Thyroid gland (tissue), 4 donors: Measurements from ENCODE around the gene SUMO3. TPM values are rescaled to one million over a fixed set of nuclear protein-coding genes. Genes with fewer than 3 reads are reported as not detected.

Source experiments
- DNase-seq, 2 donors: peaks; one replicate each; pipeline ENCODE4 v3.0.0-alpha.2; 2019
- H3K27ac ChIP-seq, 3 donors: fragments of 200-600 bp; sonication (generic); 1 replicate in 2 of 3; 2 replicates in 1 of 3; pipeline ENCODE4 v1.5.1; 2016 to 2019; ENCODE audit warnings: mild to moderate bottlenecking in 1 of 3, moderate library complexity in 1 of 3
- H3K27me3 ChIP-seq: fragments of 200-600 bp; sonication (generic); one replicate; pipeline ENCODE4 v1.5.1; 2019
- H3K36me3 ChIP-seq, 2 donors: fragments of 200-600 bp; sonication (generic); one replicate each; pipeline ENCODE4 v1.5.1; 2016 to 2019
- H3K4me1 ChIP-seq, 2 donors: fragments of 200-600 bp; sonication (generic); one replicate each; pipeline ENCODE4 v1.5.1; 2017 to 2019
- H3K4me3 ChIP-seq, 3 donors: fragments of 200-600 bp; sonication (generic); replicated peaks in 1 of 3; 1 replicate in 2 of 3; 2 replicates in 1 of 3; pipeline ENCODE4 v1.5.1; 2016; ENCODE audit warnings: mild to moderate bottlenecking in 1 of 3
- H3K9me3 ChIP-seq: fragments of 200-600 bp; sonication (generic); one replicate; pipeline ENCODE4 v1.5.1; 2017
- POLR2A ChIP-seq, 2 donors: fragments of 450-650 bp; IDR thresholded peaks; one replicate each; pipeline ENCODE4 v1.6.1; 2017; ENCODE audit warnings: antibody characterized with exemption in 2 of 2, mild to moderate bottlenecking in 2 of 2, moderate library complexity in 1 of 2
- WGBS, 2 donors: methylation state at CpG; one replicate each; pipeline ENCODE4 v1.1.5; 2017; 5-methylcytosine and 5-hydroxymethylcytosine counted together
- intact Hi-C: fragments of 100-400 bp; cut with DNase I; formaldehyde crosslinking; loops from one replicate; pipeline ENCODE4 v1.15.1; 2023
- total RNA-seq, 4 donors: library from RNA; depleted of rRNA; stranded (reverse); fragments of >200 nt; gene quantifications; one replicate each; pipeline ENCODE4 v1.2.3, GENCODE V29; 2016
- TF ChIP-seq, protein P1 (sequence below), 6 experiments: fragments of 200-600 bp in 3 of 6; fragments of 450-650 bp in 3 of 6; sonication (generic) in 3 of 6; IDR thresholded peaks; one replicate each; pipeline ENCODE4 v1.5.1; 2016 to 2019; ENCODE audit warnings: antibody characterized with exemption in 6 of 6, mild to moderate bottlenecking in 2 of 6, inconsistent platforms in 1 of 6, moderate library complexity in 1 of 6

SUMO3 gene
- total RNA-seq, 4 donors from 2014 or later, result 65.7 to 127 (median 87.8) TPM

DNA sequence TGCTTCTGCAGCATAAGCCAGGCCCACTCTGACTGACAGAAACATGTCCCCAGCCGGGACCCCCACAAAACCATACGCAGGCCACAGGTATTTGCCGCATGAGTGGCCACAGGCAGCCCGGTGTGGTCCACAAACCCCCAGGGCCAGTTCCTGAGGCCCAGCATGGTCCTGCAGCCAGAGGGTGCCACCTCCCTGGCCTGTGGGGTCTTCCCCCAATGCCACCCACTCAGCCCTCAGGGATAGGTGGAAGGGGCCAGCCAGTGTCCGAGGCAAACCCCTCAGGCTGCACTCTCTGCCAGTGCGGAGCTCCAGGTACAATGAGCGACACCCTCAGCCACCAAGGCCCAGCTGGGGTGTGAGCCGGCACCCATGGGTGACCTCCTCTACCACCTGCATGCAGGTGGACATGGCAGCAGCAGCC is 59.7 kb downstream of the SUMO3 start:
- Histone ChIP-seq H3K27ac (no peak overlapping the region), H3K27me3 (no peaks in the 10 kb centered on the region), H3K36me3 (no peaks in the 10 kb centered on the region), H3K4me3 (no peak overlapping the region), H3K9me3 (no peaks in the 10 kb centered on the region), H3K4me1 (no peaks in the 10 kb centered on the region)
- TF ChIP-seq, protein P1, sequence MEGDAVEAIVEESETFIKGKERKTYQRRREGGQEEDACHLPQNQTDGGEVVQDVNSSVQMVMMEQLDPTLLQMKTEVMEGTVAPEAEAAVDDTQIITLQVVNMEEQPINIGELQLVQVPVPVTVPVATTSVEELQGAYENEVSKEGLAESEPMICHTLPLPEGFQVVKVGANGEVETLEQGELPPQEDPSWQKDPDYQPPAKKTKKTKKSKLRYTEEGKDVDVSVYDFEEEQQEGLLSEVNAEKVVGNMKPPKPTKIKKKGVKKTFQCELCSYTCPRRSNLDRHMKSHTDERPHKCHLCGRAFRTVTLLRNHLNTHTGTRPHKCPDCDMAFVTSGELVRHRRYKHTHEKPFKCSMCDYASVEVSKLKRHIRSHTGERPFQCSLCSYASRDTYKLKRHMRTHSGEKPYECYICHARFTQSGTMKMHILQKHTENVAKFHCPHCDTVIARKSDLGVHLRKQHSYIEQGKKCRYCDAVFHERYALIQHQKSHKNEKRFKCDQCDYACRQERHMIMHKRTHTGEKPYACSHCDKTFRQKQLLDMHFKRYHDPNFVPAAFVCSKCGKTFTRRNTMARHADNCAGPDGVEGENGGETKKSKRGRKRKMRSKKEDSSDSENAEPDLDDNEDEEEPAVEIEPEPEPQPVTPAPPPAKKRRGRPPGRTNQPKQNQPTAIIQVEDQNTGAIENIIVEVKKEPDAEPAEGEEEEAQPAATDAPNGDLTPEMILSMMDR (IDR thresholded peaks at IDR 0.05), result no peak
- no peak for TF ChIP-seq POLR2A (IDR thresholded peaks at IDR 0.05)
- WGBS, 2 donors, result 100% methylated on average over 1 of the region's 8 CpGs
- intact Hi-C loops, result no loop called here
- no peak for DNase-seq

DNA sequence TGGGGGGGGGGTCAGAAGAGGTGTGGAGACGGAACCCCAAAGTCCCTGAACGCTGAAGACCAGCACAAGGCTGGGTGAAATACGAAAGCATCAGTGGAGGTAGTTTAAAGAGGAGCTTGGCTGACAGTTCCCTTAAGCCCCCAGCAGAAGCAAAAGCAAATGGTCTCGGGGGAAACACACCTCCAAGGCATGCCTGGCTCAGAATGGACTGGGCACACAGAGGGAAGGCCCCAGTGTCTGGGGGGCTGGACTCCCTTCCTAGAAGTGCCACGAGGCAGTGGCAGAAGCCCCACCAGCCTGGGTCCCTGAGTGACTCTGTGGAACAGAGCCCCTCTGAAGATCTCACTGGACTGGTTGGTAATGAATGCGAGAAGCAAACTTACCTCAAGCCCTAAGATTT is 60.1 kb downstream of the SUMO3 start:
- Histone ChIP-seq H3K27me3 (no peaks in the 10 kb centered on the region), H3K36me3 (no peaks in the 10 kb centered on the region), H3K4me3 (no peak overlapping the region), H3K4me1 (no peaks in the 10 kb centered on the region), H3K9me3 (no peaks in the 10 kb centered on the region), H3K27ac (no peak overlapping the region)
- no peak for DNase-seq
- intact Hi-C loops, result no loop called here
- TF ChIP-seq, protein P1 (IDR thresholded peaks at IDR 0.05), result no peak
- no peak for TF ChIP-seq POLR2A (IDR thresholded peaks at IDR 0.05)
- WGBS, 2 donors, result 89 to 94% methylated on average over 6 of the region's 6 CpGs

DNA sequence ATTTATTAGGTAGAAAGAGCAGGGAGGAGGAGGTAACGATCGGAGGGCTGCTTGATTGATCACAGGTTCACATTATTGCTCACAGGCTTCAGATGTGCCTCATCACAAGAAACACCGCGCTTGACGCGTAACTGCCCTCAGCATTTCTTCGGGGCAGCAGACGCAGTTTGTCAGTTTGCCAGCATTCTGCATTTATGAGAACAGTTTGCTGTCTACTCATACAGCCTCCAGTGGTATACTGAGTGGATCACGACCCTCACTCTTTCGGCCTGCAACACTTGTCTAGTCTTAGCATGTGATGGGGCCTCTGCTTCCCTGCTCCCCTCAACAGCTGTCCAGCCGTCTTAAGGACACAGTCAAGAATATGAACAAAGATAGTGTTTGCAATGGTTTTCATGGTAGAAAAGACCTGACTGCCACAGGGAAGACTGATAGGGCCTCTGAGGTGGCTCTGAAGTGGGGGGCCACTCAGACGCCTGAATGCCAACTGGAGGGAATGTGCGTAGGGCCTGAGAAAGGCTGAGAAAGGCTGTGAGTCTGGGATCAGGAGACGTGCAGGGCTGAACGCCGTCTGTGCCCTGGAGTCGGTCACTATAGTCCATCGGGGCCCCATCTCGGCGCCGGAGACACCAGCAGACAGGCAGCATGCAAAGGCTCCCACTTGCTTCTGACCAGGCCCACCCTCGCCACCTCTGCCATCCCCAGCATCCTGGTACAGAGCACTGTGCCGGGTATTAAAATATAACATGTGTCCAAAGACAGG is 61.3 kb downstream of the SUMO3 start:
- TF ChIP-seq, protein P1 (IDR thresholded peaks at IDR 0.05), result no peak
- no peak for TF ChIP-seq POLR2A (IDR thresholded peaks at IDR 0.05)
- no peak overlapping the region for H3K27ac ChIP-seq
- H3K4me3 ChIP-seq, result no peak overlapping the region
- H3K27me3 ChIP-seq, result no peaks in the 10 kb centered on the region
- DNase-seq, result no peak
- intact Hi-C loops, result no loop called here
- 92 to 93% methylated on average over 23 of the region's 23 CpGs for WGBS, 2 donors
- no peaks in the 10 kb centered on the region for H3K36me3 ChIP-seq
- no peaks in the 10 kb centered on the region for H3K9me3 ChIP-seq
- H3K4me1 ChIP-seq, result no peaks in the 10 kb centered on the region

Other genes starting within 250 kb of the SUMO3 start
- not detected for gene KRTAP10-4, start 244.3 kb downstream of the SUMO3 start, total RNA-seq
- gene KRTAP10-5, start 237.5 kb downstream of the SUMO3 start, total RNA-seq, result under 1 TPM in 1 of 4 donors, not detected in 3; 0.78 TPM
- gene KRTAP10-6, start 225.6 kb downstream of the SUMO3 start, total RNA-seq, result not detected
- not detected for gene KRTAP10-7, start 217.5 kb downstream of the SUMO3 start, total RNA-seq
- not detected for gene KRTAP10-8, start 206.0 kb downstream of the SUMO3 start, total RNA-seq
- not detected for gene KRTAP10-9, start 191.0 kb downstream of the SUMO3 start, total RNA-seq
- not detected for gene KRTAP10-10, start 180.7 kb downstream of the SUMO3 start, total RNA-seq
- not detected for gene KRTAP10-11, start 171.6 kb downstream of the SUMO3 start, total RNA-seq
- not detected for gene KRTAP12-4, start 163.4 kb downstream of the SUMO3 start, total RNA-seq
- gene KRTAP12-3, start 160.1 kb downstream of the SUMO3 start, total RNA-seq, result not detected
- gene KRTAP12-2, start 151.1 kb downstream of the SUMO3 start, total RNA-seq, result under 1 TPM in 1 of 4 donors, not detected in 3; 0.89 TPM
- gene KRTAP12-1, start 135.9 kb downstream of the SUMO3 start, total RNA-seq, result under 1 TPM in 1 of 4 donors, not detected in 3; 0.78 TPM
- gene KRTAP10-12, start 120.9 kb downstream of the SUMO3 start, total RNA-seq, result not detected
- gene TSPEAR, start 106.5 kb downstream of the SUMO3 start, total RNA-seq, result 1 to 10 TPM in 2 of 4 donors, under 1 TPM in 2; 0.21 to 1.3 (median 0.69) TPM
- gene UBE2G2, start 16.2 kb downstream of the SUMO3 start, total RNA-seq, result 100 to 1,000 TPM in 1 of 4 donors, 10 to 100 TPM in 3; 90.4 to 127 (median 95.3) TPM
- 100 to 1,000 TPM; 256 to 374 (median 309) TPM for gene PTTG1IP, start 55.6 kb upstream of the SUMO3 start, total RNA-seq
- gene ITGB2, start 102.8 kb upstream of the SUMO3 start, total RNA-seq, result 10 to 100 TPM; 18.4 to 79.4 (median 27.5) TPM
- 10 to 100 TPM in 3 of 4 donors, 1 to 10 TPM in 1; 4.8 to 19.1 (median 11.2) TPM for gene SLX9, start 122.0 kb upstream of the SUMO3 start, total RNA-seq